GM18909 (cell line): ENCODE measurements around the gene RALB.
"Not testable (repeated sequence)": the region's sequence is repeated elsewhere in the genome, so short reads cannot be mapped to it uniquely, and the experiment has no call there.

Experiments used
- ATAC-seq: cut with Tn5 transposase; IDR thresholded peaks from one replicate; pipeline ENCODE4 v1.9.1; 2021; ENCODE audit warnings: mild to moderate bottlenecking; ENCODE audit not compliant: unreplicated experiment, poor library complexity

RALB gene

GRCh38 chr2:120289221-120289906 lies 36.7 kb downstream of the RALB start:
- ATAC-seq = no peak

DNA sequence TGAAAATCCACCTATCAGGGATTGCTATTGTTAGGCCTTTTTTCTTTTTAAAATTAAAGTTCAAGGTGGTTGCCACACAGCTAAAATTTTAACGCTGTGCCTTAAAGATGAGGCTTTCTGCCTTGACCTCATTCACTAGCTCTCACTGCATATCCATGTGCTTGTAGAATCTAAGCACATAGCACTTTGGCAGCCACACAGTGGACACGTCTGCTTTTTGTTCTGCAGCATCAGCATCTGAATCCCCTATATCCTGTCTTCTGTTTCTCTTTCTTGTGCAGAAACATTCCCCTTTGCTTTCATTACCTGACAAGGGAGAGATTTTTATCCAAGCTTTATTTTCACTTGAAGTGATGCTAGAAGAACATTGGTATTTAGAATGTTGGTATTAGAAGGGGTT lies 38.1 kb downstream of the RALB start:
- ATAC-seq = no peak

DNA sequence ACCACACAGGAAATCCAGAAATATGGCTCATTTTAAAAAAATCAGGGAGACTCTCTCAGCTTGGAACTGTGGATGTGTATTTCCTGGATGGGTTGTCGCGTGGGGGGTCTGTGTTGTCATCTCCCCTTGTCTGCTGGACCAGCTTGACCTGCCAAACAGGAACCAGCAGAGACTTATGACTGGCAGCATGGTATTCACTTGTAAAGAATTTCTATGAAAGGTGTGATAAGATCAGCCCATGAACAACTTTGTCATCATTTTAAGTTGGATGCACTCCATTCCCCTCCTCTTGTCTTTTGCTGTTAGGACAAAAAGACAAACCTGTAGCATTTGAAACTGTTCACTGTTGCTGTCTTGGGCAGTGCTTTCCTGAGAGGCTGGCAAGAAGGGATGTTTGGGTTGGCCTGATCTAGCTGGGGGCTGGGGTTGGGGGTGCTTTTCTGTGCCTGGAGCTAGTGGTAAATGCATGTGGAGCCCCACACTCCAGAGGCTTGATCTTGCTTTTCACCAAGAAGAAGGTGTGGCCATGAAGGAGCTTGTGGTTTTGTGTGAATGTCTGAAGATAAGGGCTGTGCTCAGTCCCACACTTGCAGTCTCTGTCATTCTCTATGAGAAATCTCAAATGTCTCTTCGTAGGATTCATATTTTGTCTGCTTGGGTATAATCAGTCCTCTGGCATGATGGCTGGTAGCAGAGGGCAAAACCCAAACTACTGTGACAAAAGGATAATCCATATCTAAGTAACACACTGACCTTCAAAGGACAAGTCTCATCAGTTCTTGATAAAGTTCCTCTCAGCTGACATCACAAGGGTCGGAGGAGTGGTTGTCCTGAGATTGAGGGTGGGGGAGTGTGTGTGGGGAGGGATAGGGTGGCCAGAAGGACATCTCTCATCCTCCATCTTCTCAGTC lies 39.0 kb downstream of the RALB start:
- no peak for ATAC-seq

GRCh38 chr2:120293096-120294007 lies 40.7 kb downstream of the RALB start:
- peak; percentile 33 for ATAC-seq

- peak; percentile 94 for ATAC-seq
Measured at GRCh38 chr2:120294008-120294340, 41.3 kb downstream of the RALB start.

GRCh38 chr2:120298173-120298835 lies 45.7 kb downstream of the RALB start:
- no peak for ATAC-seq

GRCh38 chr2:120299004-120299403 lies 46.4 kb downstream of the RALB start:
- ATAC-seq = no peak

- no peak for ATAC-seq
Measured at GRCh38 chr2:120299561-120299960, 46.9 kb downstream of the RALB start.

DNA sequence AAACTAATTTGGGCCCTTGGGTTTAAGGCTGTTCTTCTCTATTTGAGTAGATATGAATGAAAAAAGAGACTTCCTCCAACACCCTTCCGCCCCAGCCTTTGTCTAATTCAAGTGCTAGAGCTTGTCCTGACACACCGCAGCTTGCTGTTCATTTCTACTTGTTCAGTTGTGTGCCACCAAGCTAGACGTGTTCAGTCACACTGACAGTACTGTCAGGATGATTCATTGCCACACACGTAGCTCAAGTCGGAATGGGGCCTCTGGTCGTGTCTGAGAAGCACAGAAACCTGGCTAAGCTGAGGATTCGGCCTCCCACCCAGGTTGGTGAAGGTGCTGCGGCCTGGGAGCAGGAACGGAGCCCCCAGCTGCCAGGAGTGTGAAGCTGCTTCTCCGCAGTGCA lies 47.7 kb downstream of the RALB start:
- ATAC-seq = no peak

- ATAC-seq = no peak
Measured at GRCh38 chr2:120301284-120301683, 48.6 kb downstream of the RALB start.

DNA sequence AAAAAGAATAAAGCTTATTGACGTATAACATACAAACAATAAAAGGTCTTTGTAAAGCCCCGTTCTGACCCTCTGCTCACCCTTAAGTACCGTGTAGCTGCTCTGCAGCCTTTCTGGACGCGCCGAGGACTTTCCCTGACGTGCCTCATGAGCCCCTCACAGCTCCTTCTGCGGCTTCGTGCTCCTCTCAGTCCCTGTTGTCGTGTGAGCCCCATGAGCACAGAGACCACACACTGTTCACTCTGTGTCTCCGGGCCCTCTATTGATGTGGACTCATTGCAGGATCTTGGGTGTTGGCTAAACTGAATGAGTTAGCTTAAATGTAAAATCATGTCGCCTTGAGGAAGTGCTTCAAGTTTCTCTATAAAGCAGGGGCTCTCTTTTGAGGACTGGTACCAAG lies 49.6 kb downstream of the RALB start:
- ATAC-seq = no peak

DNA sequence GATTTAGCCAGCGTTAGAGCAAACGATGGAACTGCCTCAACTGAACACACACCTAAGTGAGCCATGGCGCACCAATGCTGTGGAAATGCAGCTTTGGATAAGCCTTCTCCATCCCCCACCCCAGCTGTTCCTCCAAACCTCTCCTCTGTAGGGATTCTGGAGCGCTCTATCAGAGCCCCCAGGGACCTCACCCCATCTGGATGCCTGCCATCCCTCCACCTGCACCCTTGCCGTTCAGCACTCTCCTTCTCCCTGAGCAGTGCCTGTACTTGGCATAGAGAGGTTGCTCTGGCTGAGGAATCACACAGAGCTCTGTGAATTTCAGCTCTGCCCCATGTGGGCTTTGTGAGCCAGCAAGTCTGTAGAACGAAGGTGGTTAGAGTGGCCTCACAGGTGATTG lies 50.5 kb downstream of the RALB start:
- no peak for ATAC-seq

GRCh38 chr2:120305296-120305695 lies 52.6 kb downstream of the RALB start:
- ATAC-seq = no peak

GRCh38 chr2:120305937-120306490 lies 53.4 kb downstream of the RALB start:
- ATAC-seq = no peak

DNA sequence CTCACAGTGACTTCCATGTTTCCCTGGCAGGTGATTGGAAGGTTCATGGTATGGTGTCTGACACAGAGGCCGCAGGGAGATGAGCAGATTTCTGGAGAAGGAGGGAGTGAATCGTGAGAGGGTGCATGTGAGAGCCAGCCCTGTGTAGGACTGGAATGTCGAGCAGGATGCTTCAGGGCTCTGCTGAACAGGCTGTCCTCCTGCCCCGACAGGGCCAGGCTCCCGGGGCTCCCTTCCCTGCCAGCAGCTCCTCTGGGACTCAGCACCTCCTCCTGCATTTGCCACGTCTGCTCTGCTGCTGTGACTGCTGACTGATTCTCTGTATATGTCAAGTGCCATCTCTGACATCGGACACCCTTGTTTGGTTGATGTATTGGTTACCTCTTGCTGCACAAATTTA lies 54.8 kb downstream of the RALB start:
- ATAC-seq = no peak

GRCh38 chr2:120308038-120308910 lies 55.6 kb downstream of the RALB start:
- no peak for ATAC-seq

GRCh38 chr2:120310136-120310535 lies 57.5 kb downstream of the RALB start:
- ATAC-seq = peak; percentile 42

GRCh38 chr2:120310841-120311240 lies 58.2 kb downstream of the RALB start:
- not testable (repeated sequence) for ATAC-seq

DNA sequence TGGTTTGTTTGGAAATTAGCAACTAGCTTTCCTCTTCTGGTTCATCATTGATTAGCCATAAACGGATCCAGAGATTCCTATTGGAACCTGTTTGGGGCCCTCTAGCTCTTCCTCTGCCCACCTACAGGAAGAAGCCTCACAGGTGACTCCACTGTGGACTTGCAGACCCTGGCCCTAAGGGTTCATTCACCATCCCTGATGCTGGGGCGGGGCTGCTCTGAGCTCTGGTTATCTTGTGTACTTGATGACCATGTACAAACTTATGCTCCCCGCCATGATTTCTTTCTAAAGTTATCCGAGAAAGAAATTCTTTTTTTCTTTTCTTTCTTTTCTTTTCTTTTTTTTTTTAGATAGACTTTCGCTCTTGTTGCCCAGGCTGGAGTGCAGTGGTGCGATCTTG lies 59.4 kb downstream of the RALB start:
- ATAC-seq = no peak
